ENCODE data around the gene PHF21B.
"Not testable (repeated sequence)": the region's sequence is repeated elsewhere in the genome, so short reads cannot be mapped to it uniquely, and the experiment has no call there.

Gene PHF21B

GRCh38 chr22:44932493-44932892 lies 77.3 kb downstream of the PHF21B start:
- DNase-seq = no peak

DNA sequence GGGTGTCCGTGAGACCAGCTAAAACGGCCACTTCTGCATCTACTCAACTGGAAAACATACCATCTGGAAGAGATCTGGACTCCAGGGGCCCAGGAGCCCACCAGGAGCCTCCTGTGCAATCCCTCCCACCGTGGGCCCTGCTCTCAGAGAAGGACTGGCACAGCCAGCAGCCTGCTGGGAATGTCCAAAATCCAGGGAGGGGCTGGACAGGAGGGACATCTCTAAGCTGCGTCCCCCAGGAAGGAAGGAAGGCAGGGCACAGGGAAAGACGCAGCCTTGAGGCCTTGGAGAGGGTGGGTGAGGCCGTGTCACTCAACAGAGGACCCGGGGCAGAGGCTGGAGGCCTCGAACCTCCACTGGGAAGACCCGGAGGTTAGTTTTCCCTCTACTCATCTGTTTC lies 78.0 kb downstream of the PHF21B start:
- DNase-seq = no peak

GRCh38 chr22:44931077-44931540 lies 78.7 kb downstream of the PHF21B start:
- DNase-seq = no peak

DNA sequence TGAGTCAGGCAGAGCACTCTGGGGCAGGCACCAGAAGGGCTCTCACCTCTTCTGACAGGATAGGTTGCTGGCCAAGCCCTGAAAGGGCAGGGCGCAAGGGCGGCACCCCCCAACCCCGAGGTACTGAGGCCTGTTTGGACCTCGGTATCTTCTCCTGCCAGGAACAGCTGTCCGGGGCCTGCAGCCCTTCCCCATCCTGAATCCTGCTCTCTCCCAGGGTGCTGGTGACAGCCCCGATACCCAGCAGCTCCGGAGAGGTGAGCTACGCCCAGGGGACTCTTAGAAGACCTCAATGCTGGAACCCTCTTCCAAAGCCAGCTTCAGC lies 79.1 kb downstream of the PHF21B start:
- DNase-seq = no peak

DNA sequence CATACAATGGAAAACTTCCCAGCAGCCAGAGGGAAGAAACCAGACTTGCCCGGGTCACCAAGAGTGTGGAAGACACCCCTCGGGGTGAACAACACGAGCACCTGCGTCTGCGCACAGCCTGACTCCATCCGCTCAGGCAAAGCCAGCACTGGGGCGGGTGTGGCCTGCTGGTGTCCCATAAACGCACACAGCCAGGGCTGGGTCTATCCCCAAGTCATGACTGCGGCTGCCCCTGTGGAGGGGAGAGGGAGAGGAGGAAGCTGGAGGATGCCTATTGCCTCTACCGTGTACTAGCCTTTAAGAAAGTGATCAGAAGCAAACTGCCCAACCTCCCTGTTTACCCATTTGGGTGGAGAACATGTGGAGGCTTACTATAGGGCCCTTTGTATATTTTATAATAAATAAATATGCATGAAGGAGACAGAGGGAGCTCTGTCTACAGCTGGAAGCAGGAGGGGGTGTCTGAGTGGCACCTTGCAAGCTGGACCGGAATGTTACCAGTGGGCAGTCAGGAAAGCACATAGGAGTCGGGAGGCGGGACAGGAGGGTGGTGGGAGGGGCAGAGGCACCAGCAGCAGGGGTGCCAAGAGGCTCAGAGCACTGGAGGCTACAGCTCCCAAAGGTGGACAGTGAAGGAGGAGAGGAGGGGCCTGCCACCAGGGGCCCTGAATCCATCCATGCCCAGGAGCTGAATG lies 79.6 kb downstream of the PHF21B start:
- no peak for DNase-seq

DNA sequence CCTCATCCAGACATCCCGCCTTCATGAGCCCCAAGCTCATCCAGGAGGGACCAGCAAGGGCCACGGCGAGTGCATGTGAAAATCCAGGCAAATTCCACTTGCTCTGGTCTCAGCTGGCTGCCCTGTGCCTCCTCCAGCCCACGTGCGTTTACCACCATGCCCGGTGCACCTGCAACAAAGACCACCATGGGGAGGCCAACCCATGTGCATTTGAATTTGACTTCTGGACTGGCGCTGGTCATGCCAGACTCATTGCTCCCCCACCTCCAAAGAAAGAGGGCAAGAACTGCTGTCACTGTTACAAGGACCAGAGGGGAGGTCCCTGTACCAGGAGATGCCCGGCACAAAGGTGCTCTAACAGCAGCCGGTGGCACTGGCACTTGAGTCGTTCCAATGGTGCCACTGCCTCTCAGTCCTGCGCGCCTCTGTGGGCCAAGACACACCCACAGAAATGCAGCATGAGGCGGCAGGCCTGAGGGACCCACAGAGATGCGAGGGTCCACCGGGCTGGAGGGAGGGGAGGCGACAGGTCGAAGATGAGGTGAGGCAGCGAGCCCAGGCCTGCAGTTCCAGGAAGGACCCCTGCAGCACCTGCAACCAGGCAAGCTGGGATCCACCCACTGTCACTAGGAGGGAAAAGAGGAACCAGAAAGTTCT lies 80.3 kb downstream of the PHF21B start:
- no peak for DNase-seq

DNA sequence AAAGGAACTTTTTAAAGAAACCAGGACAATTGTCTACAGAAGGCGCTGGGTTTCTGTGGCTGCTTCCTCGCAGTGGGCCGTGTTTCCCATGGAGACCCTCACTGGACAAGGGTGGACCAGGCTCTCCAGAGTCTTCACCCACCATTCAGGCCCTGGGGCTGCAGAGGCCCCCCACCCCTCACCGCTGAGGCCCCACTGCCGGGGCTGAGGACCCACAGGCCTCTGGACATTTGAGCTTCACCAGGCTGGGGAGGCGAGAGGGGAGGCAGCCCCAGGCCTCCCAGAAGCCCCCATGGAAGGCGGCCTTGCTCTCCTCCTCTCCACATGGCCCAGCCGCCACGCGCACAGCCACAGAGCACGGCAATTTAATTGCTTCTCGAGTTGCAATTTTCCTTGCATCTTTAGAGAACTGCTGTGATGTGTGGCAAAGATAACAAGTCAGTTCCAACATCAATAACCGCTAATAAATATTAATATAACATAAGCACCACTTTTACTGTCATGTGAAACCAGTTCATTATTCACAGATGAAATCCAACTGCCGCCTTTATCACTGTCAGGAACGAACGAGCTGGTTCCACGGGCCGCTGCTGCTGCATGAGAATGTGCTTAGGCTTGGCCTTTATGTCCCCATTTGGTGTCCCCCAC lies 81.0 kb downstream of the PHF21B start:
- no peak for DNase-seq

DNA sequence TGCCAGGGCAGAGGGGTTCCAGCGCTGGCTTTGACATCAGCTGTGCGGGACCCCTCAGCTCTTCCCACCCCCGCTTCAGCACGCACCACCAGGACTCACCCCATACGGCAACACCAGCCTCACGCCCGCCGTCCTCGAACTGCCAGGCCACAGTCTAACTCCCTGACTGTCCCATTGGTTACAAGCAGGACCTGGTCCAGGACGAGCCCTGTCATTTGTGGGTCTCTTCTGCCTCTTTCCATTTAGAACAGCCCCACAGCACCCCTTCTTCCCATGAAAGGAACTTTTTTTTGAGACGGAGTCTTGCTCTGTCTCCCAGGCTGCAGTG lies 81.7 kb downstream of the PHF21B start:
- no peak for DNase-seq

DNA sequence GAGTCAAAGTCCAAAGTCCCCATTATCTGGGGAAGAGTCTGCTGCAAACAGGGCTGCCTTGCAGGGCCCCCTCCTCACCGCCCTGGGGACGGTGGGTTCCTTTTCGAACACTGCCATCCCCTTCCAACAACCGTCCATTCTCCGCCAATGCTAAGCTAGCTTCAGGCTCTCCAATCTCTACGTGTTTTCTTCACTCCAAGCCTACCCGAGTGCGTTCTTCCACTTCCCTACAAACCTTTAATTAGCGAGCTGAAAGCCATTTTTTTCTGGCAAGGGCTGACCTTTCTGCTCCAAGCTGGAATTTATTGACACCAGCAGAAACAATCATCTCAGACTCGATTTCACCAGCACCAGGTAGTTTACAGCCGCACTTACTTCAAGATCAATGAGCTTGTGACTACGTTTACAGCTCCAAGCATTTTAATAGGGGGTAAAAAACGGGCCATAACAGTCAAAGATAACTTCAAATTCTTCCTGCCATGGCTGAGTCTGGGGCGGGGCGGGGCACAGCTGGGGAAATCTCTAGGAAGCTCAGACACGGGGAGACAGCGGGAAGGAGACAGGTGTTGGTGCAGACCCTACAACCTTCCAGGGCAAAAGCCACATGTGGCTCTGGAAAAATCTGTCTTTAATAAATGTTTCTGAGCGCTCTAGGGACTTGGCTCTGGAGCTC lies 82.2 kb downstream of the PHF21B start:
- no peak for DNase-seq

DNA sequence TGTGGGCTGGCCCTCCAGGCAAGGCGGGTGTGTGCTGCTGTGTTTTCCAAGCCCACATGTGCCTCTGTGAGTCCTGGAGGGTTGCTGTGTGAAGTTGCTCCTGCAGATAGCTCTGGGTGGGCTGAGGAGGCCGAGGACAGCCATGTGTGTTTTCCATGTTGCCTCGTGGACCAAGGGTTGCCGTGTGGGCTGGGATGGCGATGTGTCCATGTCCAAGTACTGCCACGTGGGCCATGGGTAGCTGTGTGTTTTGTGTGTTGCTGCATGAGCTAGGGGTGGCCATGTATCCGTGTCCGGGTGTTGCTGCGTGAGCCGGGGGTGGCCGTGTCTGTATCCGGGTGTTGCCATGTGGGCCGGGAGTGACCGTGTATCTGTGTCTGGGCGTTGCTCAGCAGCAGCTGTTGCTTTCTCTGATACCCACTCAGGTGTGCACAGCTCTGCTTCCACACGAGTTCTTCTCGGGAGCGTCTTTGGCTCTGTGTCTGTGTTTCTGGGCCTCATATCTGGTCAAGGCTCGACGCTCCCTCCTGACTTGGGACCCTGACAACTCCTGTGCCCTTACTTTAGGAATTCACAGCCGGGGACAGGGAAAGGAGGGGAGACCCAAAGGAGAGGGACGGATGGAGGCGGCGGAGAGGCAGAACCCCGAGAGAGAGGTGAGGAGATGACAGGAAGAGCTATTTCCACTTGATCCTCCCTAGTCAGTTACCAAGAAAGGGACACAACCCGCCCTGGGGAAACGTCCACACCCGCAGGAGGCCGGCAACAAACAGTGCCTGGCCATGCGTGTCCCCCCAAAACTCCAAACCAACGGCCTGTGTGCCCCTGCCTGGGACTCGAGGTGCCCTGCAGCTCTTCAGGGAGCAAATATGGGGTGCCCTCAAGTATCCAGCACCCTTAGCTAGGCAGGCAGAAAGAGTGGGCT lies 83.1 kb downstream of the PHF21B start:
- DNase-seq = no peak

- no peak for DNase-seq
Observed at GRCh38 chr22:44926124-44926475, 83.7 kb downstream of the PHF21B start.

GRCh38 chr22:44925465-44926123 lies 84.2 kb downstream of the PHF21B start:
- no peak for DNase-seq

DNA sequence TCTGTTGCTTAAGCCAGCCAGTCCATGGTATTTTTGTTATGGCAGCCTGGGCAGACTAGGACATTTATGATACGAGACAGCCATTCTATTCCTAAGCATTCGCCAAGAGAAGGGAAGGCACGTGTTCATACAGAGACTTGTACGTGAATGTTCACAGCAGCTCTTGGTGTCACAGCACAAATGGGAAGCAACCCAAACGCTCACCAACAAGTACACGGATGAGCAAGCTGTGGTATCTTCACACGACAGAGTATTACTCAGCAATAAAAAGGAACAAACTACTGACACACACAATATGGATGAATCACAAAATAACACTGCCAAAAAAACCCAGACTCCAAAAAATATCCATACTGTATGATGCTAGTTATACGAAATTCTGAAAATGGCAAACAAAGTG lies 85.1 kb downstream of the PHF21B start:
- no peak for DNase-seq

DNA sequence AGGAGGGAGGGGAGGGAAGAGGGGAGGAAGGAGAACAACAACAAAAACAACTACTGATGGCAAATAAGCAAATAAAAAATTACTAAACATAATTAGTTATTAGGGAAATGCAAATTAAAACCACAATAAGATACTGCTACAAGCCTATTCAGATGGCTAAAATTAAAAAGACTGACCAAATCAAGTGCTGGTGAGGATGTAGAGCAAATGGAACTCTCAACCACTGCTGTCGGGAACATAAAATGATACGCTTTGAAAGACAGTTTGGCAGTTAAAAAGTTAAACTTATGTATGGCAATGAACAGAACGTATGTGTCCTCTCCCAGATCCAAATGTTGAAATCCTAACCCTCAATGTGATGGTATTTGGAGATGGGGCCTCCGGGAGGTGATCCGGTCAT lies 85.7 kb downstream of the PHF21B start:
- no peak for DNase-seq

GRCh38 chr22:44921766-44922165 lies 88.0 kb downstream of the PHF21B start:
- not testable (repeated sequence) for DNase-seq

DNA sequence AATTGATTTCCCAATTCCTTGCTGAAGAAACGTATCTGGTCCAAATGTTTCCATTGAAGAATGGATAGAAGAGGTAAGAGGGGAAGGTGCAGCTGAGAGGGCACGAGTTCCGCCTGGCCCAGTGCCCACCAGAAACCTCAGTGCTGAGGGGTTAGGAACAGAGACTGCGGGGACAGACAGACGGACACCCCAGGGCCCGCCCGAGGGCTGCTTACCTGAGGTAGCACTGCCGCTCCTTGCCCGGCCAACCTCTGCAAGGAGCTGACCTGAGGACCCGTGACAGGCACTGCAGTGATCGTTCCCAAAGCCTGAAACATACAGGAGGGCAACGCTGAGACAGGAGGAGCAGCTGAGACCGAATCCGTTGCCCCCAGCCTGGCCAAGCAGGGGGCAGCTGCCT lies 89.6 kb downstream of the PHF21B start:
- DNase-seq = no peak

GRCh38 chr22:44919691-44920090 lies 90.1 kb downstream of the PHF21B start:
- no peak for DNase-seq

DNA sequence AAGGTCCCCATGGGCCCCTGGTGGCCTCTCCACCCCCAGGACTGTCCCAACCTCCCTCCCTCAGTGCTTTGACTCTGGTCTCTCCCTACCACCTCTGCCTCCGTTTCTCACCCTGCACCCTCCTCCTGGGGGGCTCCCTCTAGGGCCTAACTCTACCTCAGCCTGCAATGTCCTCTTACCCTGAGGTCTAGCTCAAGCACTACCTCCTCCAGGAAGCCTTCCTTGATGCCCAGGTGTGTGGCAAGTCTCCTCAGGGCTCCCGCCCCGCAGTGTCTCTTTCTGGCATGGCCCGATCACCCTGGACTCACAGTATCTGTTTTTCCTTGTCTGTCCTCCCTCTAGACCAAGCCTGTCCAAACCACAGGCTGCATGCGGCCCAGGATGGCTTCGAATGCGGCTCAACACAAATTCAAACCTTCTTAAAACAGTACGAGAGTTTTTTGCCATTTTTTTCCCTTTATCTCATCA lies 90.8 kb downstream of the PHF21B start:
- DNase-seq = no peak

DNA sequence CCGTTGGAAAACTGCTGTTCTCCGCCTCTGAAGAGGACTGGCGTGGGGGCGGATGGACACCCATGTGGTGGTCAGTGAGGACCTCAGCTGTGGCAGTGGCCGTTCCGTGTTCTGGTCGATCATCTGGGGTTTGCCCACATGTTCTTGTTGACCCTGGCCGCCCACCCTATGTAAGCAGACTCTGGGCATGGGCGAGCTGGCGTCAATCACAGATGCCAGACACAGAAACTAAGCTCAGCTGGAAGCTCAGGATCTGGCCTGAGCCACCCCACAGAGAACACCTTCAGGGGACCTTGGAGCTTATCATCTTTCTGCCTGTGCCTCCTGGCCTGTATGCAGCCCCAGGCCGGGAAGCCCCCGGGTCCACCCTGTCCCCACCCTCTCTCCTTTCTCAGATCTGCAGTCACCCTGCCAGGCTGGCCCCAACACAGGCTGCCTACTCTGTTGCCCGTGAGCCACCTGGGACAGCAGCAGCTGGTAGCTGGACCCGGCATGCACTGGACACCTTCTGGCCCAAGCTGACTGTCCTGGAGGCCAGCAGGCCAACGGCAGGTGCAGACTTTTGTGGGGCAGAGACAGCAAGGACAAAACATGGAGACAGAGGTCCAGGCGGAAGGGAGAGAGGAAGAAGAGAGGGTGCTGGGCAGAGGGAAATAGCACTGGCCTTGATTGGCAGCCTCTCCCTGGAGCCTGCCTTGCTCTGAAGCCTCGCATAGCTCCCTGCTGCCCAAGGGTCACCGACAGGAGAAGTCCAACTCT lies 91.5 kb downstream of the PHF21B start:
- DNase-seq = no peak

DNA sequence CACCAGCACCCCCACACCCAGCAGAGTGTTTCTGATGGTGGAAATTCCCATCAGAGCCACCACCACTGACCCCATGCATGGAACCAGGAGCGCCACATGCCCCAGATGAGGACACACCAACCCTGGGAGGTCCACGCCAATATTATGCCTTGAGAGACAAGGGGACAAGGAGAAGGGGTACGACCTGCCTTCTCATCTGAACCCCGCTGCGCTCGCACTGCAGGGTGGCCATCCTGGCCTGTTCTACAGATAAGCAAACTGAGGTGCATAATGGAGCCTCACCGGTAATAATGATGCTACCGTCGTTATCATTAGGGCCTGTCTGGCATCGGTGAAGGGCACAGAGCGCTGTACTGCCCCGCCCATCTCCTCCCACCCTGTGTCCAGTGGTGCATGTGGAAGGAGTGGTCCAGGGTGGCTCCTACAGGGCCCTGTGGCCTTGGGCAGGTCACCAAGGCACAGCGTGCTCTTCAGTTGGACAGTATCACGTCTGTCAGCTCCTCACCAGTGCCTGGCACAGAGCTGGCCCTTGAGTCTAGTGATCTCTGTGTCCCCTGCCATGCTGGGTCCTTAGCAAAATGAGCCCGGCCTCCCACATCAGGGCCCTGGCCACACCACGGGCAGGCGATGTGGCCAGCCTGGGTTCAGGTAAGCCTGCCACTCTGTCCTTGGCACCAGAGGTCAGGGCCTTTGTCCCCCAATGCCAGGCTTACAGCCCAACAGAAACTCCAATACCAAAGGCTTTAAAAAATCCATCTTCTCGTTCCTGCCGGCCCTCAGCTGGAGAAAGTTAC lies 92.2 kb downstream of the PHF21B start:
- no peak for DNase-seq

Data from stimulated activated CD4-positive, alpha-beta T cell treated with anti-CD3 and anti-CD28 coated beads, Interleukin-12 subunit alpha, Interleukin-12 subunit beta, amount 100 ng/mL, for 4 hours (primary cell).